ENCODE measurements around the gene EEF2K.

Gene EEF2K

DNA sequence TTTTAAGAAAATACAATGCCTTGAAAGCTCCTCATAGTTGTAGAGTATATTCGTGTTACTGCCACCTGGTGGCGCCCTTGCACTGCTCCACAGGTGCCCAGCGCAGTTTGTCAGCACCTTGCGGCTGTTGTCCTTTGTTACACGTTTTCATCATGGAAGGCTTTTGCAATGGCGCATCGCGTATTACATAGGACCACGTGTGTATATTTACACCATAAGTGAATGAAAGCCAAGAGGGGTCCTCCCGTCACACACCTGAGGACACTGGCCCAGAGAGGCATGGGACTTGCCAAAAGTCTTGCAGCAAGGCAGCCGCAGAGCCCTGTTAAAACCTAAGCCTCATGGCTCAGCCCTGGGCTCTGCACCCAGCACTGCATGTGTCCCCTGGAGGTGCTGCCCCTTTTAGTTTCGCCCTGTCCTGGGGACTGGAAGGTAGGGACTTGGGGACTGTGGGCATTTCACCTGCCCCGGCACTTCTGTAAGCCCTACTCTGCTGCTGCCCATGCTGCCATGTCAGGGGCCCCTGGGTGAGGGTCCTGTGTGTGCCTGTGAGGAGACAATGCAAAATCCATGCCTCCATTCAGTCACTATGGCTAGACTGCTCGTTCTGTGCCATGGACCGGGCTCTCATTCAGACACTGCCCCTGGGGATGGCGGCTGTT, 115.4 kb downstream of the EEF2K start:
- peak in 1 of 2 experiments; percentile 35 for DNase-seq

DNA sequence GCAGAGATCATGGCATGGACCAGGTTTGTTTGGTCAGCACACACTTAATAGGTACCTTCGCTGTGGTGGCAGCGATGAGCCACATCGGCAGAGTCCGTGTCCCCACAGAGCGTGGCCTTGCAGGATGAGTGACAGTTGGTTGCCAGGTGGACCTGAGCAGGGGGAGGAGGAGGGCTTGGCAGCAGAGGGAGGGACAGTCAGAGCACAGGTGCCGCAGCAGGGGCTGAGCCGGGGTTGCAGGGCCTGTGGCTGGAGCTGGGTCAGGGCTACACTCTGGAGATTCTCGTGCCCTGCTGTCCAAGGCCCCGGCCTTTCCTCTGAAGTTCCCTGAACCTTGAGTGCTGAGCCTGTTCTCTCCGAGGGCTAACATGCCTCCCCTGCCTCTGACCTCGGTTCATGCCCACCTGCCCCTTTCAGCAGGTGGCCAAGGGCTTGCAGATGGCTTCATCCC, 116.0 kb downstream of the EEF2K start:
- DNase-seq = no peak

- no peak for DNase-seq
Measured at GRCh38 chr16:22322741-22323140, 116.7 kb downstream of the EEF2K start.

- no peak for DNase-seq
Measured at GRCh38 chr16:22323173-22323958, 117.3 kb downstream of the EEF2K start.

DNA sequence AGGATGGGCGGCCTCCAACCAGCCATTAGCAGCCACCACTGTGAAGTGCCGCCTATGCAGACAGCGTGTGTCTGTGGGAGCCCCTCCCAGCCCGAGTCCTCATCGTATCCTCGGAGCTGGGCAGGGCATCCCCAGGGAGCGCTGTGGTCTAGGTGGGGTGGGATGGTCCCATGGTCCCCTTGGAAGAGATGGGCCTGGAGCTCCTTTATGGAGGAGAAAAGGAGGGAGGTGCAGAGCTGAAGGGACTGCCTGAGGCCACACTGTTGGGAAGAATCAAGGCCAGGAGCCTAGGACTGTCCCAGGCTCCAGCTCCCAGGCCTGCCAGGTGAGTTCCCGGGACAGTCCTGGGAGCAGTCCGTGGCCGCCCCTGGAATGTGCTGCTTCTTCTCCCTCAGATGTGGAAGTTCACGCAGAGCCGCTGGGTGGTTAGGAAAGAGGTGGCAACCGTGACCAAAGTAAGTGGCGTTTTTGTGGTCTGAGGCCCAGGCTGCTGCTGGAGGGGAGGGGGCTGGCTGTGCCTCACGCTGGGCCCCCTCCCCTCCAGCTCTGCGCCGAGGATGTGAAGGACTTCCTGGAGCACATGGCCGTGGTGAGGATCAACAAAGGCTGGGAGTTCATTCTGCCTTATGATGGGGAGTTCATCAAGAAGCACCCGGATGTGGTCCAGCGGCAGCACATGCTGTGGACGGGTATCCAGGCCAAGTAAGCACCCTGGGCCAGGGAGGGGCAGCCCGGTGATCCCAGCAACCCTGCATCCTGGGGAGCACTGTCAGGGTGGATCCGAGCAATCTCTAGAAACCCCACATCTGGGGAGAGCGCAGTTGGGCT, 118.1 kb downstream of the EEF2K start:
- DNase-seq = no peak

DNA sequence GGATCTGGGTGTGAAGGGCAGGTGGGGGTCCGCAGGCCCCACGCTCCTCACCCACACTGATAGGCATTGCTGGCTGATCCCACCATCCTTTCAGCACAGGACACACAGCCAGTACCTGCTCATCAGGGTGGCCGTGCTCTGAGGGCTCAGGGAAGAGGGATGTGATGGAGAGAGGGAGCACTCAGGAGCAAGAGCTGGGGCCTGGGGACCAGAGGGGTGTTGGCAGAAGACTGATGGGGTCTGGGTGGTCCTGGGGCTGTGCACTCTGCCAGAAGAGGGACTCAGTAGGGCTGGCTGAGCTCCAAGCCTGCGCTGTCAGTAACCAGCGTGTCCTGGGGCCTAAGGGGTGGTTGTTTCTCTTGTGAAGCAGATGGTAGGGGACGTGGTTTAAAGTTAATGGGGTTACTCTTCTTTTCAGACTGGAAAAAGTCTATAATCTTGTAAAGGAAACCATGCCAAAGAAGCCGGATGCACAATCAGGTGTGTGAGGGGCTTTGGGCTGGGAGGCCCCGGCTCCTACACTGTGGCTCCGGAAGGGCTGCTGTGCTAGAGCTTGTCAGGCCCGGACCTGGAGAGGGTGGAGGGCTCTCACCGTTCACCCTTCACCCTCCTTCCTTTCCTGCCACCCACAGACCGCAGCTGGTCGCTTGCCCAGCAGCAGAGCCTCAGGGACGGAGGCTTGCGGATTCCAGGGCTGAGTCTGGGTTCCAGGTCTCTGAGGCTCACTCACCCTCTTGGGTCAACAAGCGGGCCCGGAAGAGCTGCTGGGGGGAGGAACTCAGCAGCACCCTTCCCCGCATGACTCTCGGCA, 118.9 kb downstream of the EEF2K start:
- no peak for DNase-seq

GRCh38 chr16:22325598-22326368, 119.7 kb downstream of the EEF2K start:
- DNase-seq = no peak

- DNase-seq = no peak
Measured at GRCh38 chr16:22326369-22326652, 120.2 kb downstream of the EEF2K start.

GRCh38 chr16:22326771-22327445, 120.8 kb downstream of the EEF2K start:
- DNase-seq = no peak

DNA sequence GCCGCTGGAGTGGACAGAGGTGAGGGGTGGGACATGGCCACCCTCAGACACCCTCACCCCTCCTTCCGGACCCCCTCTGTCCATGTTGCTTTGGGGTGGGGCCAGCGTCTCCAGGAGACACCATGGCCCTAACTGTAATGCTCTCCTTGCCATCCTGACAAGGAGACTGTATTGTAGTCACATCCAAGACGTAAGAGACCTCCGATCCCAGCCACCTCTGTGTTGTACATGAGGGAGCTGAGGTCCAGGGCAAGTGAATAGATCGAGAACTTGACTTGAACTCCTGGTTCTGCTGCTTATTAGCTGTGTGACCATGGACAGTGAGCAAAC, 121.3 kb downstream of the EEF2K start:
- DNase-seq = no peak

GRCh38 chr16:22328081-22328725, 122.1 kb downstream of the EEF2K start:
- no peak for DNase-seq

- no peak for DNase-seq
Measured at GRCh38 chr16:22329199-22329695, 123.2 kb downstream of the EEF2K start.

DNA sequence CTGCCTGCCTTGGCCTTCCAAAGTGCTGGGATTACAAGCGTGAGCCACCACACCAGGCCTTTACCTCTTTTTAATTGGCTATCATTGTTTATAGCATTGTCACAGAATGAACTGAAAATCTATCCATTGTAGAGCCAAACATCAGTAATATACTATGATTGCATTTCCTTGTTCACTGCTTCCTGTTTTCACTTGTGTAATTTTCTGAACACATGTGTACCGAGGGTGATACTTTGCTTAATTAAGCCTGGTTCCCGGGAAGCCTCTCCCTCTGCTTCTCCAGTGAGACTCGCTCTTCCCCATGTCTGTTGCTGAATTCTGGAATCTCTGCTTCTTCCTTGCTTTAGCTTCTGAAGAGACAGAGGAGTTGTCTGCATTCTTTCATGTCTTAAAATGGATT, 124.2 kb downstream of the EEF2K start:
- no peak for DNase-seq

DNA sequence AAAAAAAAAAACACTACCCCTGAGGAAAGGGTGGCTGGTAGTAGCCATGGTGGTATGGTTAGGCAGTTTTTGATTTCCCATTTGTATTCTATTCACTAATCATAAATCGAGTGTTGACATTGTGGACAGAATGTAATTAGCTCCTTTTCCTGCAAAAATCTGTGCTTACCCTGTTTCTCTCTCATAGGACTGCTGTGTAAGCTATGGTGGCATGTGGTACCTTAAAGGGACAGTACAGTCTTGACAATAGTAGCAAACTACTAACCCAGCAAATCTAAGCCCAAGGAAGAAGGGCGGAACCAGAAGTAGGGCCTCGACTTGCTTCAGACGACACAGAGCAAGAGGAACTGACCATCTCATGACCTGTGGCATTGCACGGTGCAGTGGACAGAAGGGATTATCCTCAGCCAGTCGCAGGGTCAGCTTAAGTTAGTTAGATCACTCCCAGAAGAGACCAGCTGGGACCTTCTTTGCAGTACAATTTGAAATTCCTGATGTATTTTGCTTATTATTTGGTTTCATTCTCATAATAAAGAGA, 127.4 kb downstream of the EEF2K start:
- no peak for DNase-seq

DNA sequence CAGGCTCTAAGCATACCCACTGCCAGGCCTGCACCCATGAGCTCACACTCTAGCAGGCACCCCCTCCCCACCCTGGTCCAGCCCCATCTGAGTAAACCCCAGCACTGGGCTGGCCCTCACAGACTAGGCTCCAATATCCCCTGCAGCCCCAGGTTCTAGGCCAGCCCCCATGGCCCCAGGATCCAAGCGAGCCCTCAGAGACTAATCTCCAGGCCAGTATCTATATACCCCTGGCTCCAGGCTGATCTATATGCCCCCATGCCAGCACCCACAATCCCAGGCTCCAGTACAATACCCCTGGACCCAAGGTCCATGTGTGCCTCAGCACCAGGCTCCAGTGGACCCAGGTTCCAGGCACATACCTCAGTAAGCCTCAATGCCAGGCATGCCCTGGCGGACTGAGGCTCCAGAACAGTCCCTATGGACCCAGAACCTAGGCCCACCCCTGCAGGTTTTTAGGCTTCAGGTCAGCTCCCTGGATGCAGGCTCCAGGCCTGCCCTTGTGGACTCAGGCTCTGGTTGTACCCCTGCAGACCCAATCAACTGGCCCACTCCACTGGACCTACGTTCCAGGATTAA, 129.7 kb downstream of the EEF2K start:
- no peak for DNase-seq

- DNase-seq = no peak
Measured at GRCh38 chr16:22336581-22336980, 130.5 kb downstream of the EEF2K start.

DNA sequence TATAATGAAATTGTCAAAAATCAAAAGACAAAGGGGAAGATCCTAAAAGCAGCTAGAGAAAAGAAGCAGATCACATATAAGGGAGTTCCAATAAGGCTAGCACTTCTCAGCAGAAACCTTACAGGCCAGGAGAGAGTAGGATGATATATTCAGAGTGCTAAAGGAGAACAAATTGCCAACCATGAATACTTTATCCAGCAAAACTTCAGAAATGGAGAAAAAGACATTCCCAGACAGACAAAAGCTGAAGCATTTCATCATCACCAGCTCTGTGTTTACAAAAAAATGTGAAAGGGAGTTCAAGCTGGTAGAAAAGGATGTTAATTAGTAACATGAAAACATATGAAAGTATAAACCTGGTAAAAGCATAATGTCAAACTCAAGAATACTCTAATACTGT, 131.0 kb downstream of the EEF2K start:
- no peak for DNase-seq

- no peak for DNase-seq
Measured at GRCh38 chr16:22337849-22338635, 132.0 kb downstream of the EEF2K start.
